ENCODE measurements around the gene PIP5K1C. TPM values are rescaled to one million over a fixed set of nuclear protein-coding genes. Genes with fewer than 3 reads are reported as not detected.
"Not testable (repeated sequence)": the region's sequence is repeated elsewhere in the genome, so short reads cannot be mapped to it uniquely, and the experiment has no call there.

Gene PIP5K1C
- total RNA-seq, 1 experiment from 2014 or later = 8.6 TPM

- DNase-seq (ENCODE audit: low read depth) = no peak
These were observed 109.1 kb downstream of the PIP5K1C start for GRCh38 chr19:3590991-3591659.

DNA sequence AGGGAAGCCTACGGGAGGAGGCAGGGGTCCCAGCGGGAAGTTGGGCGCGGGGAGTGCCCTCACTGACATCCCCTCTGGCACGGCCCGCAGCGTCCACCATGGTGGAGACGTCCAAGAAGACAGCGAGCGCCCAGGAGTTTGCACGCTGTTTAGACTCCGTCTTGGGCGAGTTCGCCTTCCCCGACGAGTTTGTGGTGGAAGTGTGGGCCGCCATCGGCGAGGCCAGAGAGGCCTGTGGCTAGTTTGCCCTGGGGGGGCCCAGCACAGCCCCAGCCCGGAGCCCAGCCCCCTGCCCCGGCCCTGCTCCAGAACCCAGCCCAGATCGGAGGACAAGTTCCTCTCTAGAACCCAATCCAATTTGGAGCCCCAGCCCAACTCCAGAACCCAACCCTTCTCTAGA lies 110.3 kb downstream of the PIP5K1C start:
- no peak for DNase-seq (ENCODE audit: low read depth)

DNA sequence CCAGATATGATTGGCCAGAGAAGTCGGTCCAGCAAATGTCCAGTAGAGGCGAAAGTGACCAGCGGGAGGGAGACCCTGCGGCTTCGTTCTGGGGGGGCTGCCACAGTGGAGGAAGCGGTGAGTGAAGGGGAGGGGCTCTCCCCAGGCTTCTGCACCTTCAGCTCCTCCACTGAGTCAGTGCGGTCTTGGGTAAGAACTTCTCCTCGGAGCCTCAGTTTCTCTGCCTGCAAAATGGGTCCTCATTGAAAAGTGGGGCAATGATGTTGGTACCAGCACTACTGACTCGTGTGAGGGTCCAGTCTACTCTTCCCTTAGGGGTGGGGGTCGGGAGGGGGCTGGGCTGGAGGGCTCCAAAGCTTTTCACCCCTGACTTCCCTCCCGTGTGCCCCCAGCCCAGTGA lies 110.8 kb downstream of the PIP5K1C start:
- DNase-seq (ENCODE audit: low read depth) = no peak

GRCh38 chr19:3586707-3587346 lies 113.4 kb downstream of the PIP5K1C start:
- no peak for DNase-seq (ENCODE audit: low read depth)

DNA sequence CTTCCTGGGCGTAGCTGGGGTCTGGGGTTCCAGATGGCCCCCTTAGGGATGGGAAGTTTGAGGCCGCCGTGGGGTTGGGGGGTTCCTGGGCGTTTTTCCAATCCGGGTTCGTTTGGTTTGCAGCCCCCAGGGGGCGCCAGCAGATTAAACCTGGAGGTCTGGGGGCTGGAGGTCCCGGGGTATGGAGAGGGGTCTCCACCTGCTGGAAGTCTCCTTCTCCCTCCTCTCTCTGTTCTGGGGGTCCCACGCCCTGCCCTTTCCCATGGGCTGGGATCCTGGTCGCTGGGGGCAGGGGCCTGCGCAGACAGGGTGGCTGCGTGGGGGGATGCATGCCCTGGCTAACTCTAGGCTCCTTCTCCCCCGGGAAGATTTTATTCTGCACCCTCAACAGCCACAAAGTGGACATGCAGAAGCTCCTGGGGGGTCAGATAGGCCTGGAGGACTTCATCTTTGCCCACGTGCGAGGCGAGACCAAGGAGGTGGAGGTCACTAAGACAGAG lies 114.1 kb downstream of the PIP5K1C start:
- no peak for DNase-seq (ENCODE audit: low read depth)

DNA sequence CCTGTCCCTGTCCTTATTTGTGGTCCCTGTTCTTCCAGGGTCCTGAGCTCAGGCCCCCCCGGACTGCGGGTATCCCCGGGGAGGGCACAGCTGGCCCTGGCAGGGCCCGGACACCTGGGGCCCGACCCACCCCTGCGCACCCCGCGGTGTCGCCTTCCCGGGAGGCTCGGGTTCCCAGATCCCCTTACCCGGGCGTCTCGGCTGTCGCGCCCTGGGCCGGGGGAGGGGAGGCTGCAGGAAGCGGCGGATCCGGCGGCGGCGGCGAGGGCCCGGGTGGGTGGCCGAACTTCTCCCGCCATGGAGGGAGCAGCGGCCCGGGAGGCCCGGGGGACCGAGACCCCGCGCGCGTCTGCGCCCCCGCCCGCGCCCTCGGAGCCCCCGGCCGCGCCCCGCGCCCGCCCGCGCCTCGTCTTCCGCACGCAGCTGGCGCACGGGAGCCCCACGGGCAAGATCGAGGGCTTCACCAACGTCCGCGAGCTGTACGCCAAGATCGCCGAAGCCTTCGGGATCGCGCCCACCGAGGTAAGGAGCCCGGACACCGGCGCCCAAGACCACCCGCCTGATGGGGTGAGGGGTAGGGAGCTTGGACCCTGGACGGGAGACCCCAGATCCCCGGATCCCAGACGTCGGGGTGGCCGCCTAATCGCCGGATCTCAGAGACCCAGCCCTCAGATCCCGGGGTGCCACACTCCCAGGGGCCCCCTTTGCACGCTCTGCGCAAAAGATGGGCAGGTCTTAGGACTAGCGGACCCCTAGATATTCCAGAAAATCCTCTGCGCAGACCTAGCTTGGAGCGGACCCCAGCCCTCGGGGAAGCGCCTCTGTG lies 114.8 kb downstream of the PIP5K1C start, which contains the start of gene GIPC3:
Gene GIPC3, plus strand, starts transcription at position 178 of the 826 bp plus-strand sequence. Its CDS starts 120 bp downstream, at position 298.
- no peak for DNase-seq (ENCODE audit: low read depth)

- not testable (repeated sequence) for DNase-seq (ENCODE audit: low read depth)
These were observed 116.0 kb downstream of the PIP5K1C start for GRCh38 chr19:3584036-3584802.

DNA sequence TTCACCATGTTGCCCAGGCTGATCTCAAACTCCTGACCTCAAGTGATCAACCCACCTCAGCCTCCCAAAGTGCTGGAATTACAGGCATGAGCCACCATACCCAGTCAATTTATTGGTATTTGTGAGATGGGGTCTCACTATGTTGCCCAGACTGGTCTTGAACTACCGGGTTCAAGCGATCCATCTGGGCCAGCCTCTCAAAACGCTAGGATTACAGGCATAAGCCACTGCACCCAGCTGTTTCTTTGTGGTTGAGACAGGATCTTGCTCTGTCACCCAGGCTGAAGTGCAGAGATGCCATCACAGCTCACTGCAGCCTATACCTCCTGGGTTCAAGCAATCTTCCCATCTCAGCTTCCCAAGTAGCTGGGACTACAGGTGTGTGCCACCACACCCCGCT lies 118.5 kb downstream of the PIP5K1C start:
- DNase-seq (ENCODE audit: low read depth) = not testable (repeated sequence)

Other genes starting within 250 kb of the PIP5K1C start
- gene SMIM24, start 219.9 kb downstream of the PIP5K1C start, total RNA-seq (2014; rRNA removed; shearing (Covaris generic)) = not detected in 2 replicates
- gene SMIM44, start 217.0 kb downstream of the PIP5K1C start, total RNA-seq (2014; rRNA removed; shearing (Covaris generic)) = not detected in 2 replicates
- 22.9 and 24.2 TPM in 2 replicates for gene DOHH, start 199.8 kb downstream of the PIP5K1C start, total RNA-seq (2014; rRNA removed; shearing (Covaris generic))
- gene FZR1, start 194.2 kb downstream of the PIP5K1C start, total RNA-seq (2014; rRNA removed; shearing (Covaris generic)) = 43.7 and 46.9 TPM in 2 replicates
- gene TEKTIP1, start 161.3 kb downstream of the PIP5K1C start, total RNA-seq (2014; rRNA removed; shearing (Covaris generic)) = not detected in 2 replicates
- gene MFSD12, start 142.9 kb downstream of the PIP5K1C start, total RNA-seq (2014; rRNA removed; shearing (Covaris generic)) = 50.5 and 93.6 TPM in 2 replicates
- 79.9 TPM in 2 replicates for gene HMG20B, start 127.5 kb downstream of the PIP5K1C start, total RNA-seq (2014; rRNA removed; shearing (Covaris generic))
- gene GIPC3, start 115.0 kb downstream of the PIP5K1C start, total RNA-seq (2014; rRNA removed; shearing (Covaris generic)) = not detected in 2 replicates
- gene TBXA2R, start 93.6 kb downstream of the PIP5K1C start, total RNA-seq (2014; rRNA removed; shearing (Covaris generic)) = 0.39 TPM in 1 of 2 replicates, not detected in the other
- gene CACTIN, start 73.7 kb downstream of the PIP5K1C start, total RNA-seq (2014; rRNA removed; shearing (Covaris generic)) = 29.9 and 52.6 TPM in 2 replicates
- gene TJP3, start 7.9 kb upstream of the PIP5K1C start, total RNA-seq (2014; rRNA removed; shearing (Covaris generic)) = 0.03 TPM in 1 of 2 replicates, not detected in the other
- gene APBA3, start 61.2 kb upstream of the PIP5K1C start, total RNA-seq (2014; rRNA removed; shearing (Covaris generic)) = 30.9 and 32.6 TPM in 2 replicates
- gene MRPL54, start 62.2 kb upstream of the PIP5K1C start, total RNA-seq (2014; rRNA removed; shearing (Covaris generic)) = 140 and 153 TPM in 2 replicates
- gene RAX2, start 71.8 kb upstream of the PIP5K1C start, total RNA-seq (2014; rRNA removed; shearing (Covaris generic)) = not detected in 2 replicates
- 0.86 and 4.0 TPM in 2 replicates for gene MATK, start 85.9 kb upstream of the PIP5K1C start, total RNA-seq (2014; rRNA removed; shearing (Covaris generic))
- gene ZFR2, start 168.6 kb upstream of the PIP5K1C start, total RNA-seq (2014; rRNA removed; shearing (Covaris generic)) = 2.3 and 3.1 TPM in 2 replicates
- 0.11 and 0.42 TPM in 2 replicates for gene ATCAY, start 180.2 kb upstream of the PIP5K1C start, total RNA-seq (2014; rRNA removed; shearing (Covaris generic))
- gene NMRK2, start 232.6 kb upstream of the PIP5K1C start, total RNA-seq (2014; rRNA removed; shearing (Covaris generic)) = not detected in 2 replicates

Measured in Daoy (cell line).